Muscle of back (tissue), 11 donors: Measurements from ENCODE around the gene CCDC88C. TPM values are rescaled to one million over a fixed set of nuclear protein-coding genes. Genes with fewer than 3 reads are reported as not detected.

Experiments used
- DNase-seq, 3 donors: peaks; one replicate each; pipeline versions ENCODE4 v3.0.0 to v3.0.0-alpha.2; 2013
- polyA plus RNA-seq, 10 donors: library from polyadenylated mRNA; unstranded; fragments of 120-200 nt; gene quantifications; one replicate each; pipeline ENCODE4 v1.2.1, GENCODE V29; 2013; ENCODE audit not compliant: insufficient read length in 10 of 10

CCDC88C gene
- polyA plus RNA-seq, 10 donors, result 8.3 to 15.5 (median 13.3) TPM

DNA sequence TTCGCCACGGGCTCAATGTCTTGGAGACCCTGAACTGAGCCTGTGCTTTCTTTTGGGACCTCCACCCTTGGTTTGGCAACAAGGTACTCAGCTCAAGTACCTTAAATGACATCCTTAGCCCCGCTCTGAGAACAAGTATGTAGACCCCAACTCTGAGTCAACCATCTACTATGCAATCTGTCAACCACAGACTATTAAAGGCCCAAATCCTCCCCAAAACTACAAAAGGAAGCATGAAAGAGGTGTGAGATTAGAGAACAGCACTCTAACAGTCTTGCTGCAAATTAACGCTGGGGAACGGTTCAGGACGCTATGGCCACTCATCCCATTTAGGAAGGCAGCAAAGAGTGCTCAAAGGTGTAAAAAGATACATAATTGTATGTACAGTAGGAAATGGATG is 52.1 kb downstream of the CCDC88C start:
- DNase-seq, result no peak

DNA sequence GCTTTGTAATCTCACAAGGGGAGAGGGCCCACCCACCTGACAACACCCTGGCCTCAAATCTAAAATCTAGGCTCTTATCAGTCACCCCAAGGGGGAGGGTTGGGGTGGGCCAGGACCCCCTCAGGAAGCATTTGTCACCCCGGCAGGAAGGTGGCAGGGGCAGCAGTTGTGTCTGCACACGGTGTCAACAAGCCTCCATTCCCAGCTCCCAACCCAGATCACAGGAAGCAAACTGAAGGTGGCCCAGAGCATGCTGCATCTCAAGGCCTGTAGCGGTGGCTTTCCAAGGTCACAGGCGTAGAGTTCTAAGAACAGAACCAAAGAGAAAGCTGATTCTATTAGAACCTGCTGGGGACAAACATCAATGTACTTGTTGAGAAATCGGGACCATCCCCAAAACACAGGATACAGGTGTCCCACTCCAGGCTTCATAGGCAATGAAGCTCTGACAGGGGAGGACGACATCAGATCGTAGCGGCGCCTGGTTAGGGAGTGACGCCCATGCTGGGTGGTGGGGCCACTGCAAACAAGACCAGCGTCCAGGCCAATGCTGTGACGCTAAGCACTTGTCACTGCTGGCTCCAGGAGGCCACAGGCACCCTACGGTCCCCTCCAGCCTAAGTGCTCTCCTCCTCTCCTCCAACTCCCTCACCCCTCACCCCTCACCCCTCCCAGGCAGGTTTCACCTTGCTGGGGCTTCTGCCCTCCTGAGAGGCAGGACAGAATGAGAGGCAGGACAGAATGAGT is 52.9 kb downstream of the CCDC88C start:
- DNase-seq, result no peak

DNA sequence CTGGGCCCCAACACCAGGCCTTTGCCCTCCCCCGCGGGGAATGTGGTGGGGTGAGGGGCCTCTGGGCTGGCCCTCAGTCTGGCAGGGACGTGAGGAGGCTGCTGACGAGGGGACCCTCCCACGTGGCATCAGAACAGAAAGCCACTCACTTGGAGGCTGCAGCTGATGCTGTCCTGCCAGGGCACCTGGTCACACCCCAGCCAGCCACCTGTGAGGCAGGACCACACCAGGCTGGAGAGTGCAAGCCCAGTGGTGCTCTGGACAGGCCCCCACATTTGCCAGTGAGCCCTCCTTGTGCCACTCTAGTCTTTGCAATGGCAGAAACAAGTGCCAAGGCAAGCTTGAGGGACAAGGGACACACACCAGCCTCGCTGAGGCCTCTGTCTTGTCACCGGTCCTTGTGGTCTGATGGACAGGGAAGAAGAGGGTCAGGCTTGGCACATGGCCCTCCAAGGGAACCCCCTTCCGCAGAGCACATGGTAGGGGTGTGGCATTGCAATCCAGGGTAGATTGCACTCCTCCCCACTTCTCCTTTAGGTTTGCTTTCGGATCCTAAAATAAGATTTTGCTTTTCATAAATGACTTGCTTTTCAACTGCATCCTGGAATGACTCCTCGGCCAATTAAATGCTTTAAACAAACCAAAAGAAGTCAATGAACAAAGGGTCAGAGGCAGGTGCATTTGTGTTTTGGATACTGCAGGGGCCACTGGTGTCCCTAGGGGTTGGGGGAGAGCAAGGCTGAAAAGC is 53.7 kb downstream of the CCDC88C start:
- DNase-seq, result no peak

DNA sequence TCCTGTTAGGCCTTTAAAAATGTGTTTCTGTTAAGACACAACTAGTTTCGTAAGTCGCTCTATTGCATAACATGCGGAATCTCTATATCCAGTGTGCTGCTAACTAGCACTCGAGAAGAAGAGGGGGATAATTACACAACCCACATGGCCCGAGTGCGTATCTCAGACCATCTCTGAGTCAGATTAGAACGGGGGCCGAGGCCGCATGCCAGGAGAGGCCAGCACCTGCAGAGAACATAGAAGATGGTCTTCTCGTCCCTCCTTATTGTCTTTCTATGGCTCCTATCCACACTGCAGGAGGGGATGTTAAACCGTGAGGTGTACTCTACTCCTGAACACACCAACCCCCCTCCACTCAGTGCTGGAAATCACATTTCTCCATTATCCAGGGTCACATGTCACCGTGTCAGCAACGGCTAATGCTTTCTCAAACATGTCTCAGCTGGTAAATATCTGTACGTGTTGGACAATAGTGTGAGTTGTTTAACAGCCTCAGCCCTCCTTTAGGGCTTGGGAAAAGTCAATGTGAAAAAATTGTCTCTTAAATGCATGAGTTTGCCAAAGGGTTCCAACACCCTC is 56.3 kb downstream of the CCDC88C start:
- DNase-seq, result no peak

DNA sequence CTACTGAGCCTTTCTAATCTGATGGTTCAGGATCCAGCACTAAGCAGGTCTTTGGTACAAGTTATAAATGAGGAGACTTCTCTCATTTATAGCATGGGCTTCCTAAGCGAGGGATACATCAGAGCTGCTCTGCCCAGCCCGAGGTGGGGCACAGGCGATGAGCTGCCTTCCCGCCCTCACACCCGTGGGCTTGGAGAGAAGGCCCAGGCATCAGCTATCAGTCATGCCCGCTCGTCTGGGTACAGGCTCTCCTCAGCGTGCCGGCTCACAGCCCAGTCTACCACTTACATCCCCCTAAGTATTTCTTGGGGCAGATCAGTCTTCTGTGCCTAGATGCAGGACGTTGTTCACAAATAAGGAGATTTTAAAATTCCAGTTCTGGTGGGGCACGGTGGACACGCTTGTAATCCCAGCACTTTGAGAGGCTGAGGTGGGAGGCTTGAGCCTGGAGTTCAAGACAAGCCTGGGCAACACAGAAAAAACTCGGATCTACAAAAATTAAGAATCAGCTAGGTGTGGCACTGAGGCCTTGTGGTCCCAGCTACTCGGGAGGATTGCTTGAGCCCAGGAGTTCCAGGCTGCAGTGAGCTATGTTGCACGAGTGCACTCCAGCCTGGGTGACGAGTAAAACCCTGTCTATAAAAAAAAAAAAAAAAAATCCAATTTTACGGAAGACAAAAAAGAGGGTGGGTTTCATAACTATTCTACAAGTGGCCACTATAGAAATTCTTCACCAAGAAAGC is 57.0 kb downstream of the CCDC88C start:
- no peak for DNase-seq

DNA sequence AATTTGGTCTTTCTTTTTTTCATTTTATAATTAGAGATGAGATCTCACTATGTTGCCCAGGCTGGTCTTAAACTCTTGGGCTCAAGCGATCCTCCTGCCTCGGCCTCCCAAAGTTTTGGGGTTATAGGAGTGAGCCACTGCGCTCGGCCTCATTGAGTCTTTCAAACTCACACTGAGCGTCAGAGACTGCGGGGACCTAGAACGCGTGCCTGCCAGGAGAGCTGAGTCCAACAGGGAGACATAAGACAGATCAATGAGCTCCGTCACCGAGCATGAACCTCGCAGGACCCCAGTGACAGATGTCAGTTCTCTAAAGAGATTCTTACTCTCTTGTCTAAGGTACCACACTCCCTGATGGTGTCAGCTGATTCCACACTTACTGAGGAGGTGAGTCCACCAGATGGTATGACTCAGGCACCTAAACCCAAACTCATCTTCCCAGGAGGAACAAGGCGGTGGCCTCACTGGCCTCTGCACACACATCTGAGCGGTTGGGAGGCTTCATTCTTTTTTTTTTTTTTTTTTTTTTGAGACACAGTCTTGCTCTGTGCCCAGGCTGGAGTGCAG is 58.9 kb downstream of the CCDC88C start:
- no peak for DNase-seq

DNA sequence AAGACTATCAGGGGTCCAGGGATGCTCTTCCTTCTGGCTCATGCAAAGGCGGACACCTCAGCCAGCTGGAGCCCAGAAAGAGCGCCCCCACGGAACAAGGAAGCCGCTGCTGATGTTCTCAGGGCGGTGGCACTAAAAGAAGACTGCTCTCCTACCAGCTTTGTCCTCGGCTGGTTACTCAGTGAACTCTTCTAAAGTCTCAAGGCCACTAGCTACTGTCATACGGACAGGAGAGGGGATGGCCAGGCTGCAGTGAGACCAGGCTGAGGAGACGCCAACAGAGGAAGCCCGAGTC is 59.6 kb downstream of the CCDC88C start:
- no peak for DNase-seq

DNA sequence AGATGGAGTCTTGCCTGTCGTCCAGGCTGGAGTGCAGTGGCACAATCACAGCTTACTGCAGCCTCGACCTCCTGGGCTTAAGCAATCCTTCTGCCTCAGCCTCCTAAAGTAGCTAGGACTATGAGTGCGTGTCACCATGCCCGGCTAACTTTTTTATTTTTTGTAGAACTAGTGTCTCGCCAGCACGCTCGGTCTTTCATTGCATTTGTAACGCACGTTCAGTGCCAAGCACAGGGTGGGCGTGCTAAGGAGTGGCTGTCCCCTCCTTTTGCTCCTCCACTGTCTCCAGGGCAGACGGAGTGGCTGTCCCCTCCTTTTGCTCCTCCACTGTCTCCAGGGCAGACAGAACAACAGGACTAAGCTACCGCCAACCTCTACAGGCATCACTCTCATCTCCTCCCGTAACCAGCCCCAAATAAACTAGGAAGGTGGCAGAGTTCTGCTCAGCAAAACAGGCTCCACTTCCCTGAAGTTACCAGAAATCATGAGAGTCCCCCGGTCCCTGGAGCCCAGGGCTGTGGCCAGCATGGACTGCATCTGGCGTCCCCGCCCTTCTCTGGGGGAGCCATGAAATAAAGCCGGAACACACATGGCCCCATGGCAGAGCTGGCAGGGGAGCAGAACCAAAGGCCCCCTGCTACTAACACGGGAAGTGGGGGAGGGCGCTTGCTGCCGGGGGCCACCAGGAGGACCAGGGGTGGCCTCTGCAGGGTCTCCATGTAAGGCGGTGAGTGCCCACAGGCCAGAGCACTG is 60.2 kb downstream of the CCDC88C start:
- DNase-seq, result no peak

DNA sequence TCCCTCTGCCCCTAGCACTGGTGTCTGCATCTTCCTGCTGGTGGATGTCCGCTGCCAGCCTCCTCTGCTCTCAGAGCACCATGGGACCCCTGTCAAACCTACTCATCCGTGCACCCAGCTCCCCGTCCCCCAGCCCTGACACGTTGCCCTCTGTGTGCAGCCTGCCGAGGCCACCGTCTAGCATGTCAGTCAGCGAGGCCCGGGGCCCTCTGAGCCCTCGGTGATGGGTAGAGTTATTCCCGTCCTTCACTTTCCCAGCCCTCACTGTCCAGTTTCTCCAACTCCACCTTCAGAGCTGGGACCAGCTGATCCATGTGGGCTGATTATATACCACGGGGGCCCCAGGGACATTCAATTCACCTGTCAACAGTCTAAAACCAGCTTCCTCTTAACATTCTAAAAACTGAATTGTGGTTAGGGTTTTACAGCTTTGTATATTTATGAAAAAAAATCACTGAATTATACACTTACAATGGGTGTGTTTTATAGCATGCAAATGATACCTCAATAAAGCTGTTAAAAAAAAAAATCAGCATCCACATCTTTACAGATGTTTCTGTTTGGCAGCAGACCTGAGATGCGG is 61.3 kb downstream of the CCDC88C start:
- no peak for DNase-seq

DNA sequence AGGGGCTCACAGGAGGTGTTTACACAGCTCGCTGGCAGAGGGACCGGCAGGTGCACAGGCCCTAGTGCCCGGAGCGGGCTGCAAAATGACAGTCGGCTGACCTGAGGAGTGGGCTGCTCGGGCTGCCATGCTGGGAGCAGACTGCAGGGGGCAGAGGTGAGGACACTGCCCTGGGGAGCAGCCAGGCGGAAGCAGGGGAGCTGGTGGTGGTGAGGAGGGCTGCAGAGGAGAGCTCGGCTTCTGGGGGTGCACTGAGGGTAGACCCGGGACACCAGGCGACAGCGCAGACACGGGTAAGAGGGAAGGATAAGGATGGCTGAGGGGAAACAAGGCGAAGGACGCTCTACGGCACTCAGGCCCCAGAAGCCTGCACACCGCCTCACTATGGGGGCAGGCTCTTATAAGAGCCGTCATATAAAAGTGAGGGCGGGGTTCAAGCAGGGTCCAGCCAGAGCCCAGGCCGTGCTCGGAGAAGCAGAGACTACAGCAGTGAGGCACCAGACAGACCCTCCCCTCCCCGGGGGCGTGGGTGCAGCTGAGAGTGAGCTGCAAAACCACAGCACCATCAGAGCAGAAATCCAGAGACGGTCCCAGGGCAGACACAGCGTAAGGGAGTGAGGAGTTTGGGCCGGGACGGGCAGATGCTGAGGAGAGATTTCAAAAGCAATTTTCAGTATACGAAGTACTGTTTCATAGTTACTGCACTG is 62.5 kb downstream of the CCDC88C start:
- no peak for DNase-seq

DNA sequence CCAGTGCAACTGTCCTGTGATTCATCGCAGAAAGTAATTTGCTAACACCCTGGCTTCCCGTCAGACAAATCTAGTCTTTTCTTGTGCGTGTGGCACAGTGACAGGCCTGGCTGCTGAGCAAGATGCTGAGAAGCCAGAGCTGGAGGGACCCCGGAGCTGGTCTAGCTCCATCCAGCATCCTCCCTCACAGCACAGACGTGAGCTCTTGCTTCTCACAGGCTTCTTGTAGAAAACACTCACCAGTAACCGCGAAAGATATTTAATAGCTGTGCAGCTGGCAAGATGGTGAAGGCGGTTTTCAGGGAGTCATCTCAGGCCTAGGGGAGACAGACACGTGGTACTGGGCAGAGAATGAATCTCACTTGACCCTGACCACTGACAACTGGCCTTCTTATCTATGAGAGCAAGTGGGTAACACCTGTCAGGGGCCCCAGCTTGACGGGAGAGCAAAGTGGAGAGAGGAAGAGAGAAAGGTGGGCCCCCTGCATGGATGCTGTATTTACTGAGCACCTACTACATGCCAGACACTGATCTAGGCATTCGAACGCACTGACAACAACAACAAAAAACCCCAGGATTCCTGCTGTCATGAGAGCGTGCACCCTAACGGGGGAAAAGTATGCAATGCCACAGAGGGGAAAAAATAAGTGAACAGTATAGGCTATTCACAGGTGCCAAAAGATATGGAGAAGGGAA is 63.3 kb downstream of the CCDC88C start:
- peak; percentile 69 to 90 (median 76) for DNase-seq

DNA sequence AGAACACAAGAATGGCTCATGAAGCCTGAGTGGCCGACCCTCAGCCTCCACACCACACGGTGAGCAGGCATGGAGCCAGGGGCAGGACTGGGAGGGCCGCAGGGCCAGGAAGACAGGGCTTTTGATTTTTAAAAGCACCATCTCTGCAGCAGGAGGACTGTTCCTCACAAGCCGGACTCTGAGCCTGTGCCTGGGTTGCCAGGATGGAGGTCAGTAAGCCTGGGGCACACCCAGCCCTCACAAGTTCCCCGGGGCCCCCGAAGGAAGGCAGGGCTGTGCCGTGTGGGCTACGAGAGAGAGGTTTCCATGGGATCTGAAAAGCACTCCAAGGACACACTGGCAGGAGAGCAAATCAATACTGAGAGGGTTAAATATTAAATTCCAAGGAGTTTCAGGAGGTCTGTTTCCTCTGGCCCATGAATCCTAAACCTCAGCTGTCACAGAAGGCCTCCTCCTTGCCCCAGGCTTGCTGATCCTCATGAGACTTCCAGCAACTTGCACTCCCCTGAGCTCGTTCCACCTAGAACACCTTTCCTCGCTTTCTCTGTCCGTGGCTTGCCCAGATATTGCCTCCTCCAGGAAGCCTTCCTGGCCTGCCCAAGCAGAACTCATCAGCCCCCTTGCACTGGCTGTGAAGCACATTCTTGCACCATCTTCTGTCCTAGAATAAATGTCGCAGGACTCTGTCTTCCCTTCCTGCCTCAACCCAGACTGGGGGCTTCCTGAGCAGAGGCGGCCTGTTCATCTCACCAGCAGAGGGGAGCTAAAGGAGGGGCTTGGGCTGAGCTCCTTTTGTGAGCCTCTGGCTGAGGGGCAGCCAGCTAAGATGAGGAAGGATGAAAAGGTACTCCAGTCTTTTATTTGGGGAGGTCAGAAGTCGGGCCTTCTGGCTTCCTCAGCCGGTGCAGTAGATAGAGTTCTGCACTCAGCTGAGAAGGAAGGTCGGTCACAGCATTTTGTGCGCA is 64.6 kb downstream of the CCDC88C start:
- DNase-seq, result no peak

DNA sequence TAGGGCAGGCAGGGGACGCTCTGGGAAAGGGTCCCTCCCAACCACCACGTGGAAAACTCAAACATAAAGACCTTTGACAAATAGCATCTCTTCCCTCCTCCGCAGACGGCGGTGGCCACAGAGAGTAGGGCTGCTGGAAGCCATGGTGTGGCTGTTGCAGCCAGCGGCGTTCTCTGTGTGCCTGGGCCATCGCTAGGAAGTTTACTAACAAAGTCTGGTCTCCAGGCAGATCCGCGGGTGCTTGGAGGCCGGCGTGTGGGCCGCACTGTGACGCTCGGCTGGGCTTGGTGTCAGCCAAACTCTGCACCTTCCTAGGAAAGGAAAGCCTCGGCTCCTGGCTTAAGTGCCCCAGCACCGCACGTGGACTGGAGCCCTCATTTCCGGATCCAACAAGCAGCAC is 65.6 kb downstream of the CCDC88C start:
- DNase-seq, result peak in 2 of 3 donors; percentile 61 to 80

DNA sequence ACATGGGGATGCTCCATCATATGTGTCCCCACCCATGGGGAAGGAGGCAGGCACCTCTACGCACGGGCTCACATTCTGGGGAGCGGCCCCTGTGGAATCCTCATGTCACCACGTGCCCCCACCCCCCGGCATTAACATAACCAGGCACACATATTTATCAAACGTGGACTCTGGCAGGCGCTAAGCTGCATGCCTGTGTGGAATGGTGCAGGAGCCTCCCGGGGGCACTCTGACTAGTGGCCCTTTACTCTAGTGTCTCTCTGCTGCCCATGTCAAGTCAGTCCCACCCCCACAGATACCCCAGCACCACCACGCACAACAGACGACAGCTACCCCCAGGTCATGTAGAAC is 66.1 kb downstream of the CCDC88C start:
- DNase-seq, result no peak

DNA sequence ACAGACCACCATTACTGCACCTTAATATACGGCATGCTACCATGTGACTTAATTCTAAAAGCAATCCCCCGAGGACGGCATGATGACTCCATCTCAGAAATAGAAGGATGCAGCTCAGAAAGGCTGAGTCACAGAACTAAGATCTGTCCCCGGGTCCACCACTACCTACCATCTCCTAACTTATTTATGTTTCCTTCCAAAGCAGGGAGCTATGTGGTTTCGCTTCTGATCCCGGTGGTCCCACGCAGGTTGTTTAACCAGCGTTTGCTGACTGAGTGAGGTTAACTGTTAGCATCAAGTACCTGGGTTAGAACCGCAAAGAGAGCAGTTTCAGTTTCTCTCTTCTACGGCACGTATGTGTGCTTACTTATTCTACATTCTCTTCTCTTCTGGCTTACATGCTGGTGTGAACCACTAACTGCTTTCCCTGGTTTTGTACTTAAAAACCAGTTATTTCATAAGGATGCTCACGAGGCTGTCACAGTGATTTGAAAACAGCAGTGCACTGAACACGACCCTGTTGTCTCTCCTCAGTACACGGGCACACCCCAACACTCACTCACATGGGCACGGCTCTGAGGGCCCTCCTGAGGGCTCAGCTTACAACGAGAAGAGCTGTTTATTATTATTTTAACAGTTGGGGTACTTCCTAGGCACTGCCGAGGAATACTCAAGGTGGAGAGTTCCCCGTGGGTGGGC is 66.7 kb downstream of the CCDC88C start:
- DNase-seq, result no peak

DNA sequence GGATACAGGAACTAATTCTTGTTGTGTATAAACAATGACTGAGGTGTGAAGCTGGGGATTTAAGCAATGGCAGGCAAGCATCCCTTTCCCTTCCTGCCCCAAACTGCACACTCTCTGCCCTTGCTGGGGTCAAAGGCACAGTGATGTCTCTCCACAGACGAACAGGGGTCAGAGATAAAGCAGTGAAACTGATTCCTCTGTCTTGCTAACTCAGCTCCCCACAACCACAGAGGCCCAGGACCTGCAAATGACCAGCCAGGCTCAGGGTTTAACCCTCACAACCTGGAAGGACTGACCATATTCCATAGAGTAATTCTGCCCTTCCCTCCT is 67.2 kb downstream of the CCDC88C start:
- no peak for DNase-seq

DNA sequence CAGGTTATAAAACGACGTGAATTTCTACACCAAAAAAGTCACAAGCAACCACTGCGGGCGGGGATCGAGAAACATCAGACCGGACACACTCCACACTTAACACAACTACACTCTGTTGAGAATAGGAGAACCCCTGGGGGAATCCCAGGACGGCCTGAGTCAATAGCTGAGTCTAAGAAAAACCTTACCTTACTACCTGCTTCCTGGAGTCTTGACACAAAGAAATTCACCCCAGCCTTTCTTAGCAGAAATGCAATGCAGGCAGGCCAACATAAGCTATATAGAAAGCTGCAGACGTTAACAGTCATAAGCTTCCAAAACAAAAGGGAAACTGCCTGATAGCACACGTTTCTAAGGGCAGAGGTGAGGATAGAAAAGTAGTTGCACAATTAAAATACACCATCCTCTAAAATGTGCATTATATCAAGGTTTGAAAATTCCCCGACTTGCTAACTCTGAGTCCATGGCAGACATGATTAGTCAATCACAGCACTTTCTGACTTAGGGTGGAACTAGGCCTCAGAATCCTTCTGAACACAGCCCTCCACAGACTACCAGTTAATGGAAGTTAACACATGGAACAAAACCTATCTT is 68.0 kb downstream of the CCDC88C start:
- DNase-seq, result no peak
